Memory B cell (primary cell): ENCODE data around the gene COBL.

ENCODE experiments used
- ATAC-seq: fragments of 150-1000 bp; cut with Tn5 transposase; 2 replicates; pipeline ENCODE4 v1.10.0; 2021; ENCODE audit warnings: low read depth, mild to moderate bottlenecking, moderate library complexity
- DNase-seq, 2 donors: peaks; one replicate each; pipeline ENCODE4 v3.0.0; 2022; ENCODE audit warnings: low spot score in 2 of 2
- H3K27ac Mint-ChIP-seq: one replicate; pipeline ENCODE4 v1.8.0; 2022; ENCODE audit warnings: mild to moderate bottlenecking, moderate library complexity, mixed read lengths
- H3K27me3 Mint-ChIP-seq: one replicate; pipeline ENCODE4 v1.8.0; 2022; ENCODE audit warnings: mixed read lengths
- H3K36me3 Mint-ChIP-seq: one replicate; pipeline ENCODE4 v1.8.0; 2022; ENCODE audit warnings: mild to moderate bottlenecking, mixed read lengths
- H3K4me1 Mint-ChIP-seq: one replicate; pipeline ENCODE4 v1.8.0; 2022; ENCODE audit warnings: mixed read lengths
- H3K4me3 Mint-ChIP-seq: one replicate; pipeline ENCODE4 v1.8.0; 2022; ENCODE audit warnings: mild to moderate bottlenecking, moderate library complexity, mixed read lengths
- H3K9me3 Mint-ChIP-seq: one replicate; pipeline ENCODE4 v1.8.0; 2022; ENCODE audit warnings: mixed read lengths

COBL gene

DNA sequence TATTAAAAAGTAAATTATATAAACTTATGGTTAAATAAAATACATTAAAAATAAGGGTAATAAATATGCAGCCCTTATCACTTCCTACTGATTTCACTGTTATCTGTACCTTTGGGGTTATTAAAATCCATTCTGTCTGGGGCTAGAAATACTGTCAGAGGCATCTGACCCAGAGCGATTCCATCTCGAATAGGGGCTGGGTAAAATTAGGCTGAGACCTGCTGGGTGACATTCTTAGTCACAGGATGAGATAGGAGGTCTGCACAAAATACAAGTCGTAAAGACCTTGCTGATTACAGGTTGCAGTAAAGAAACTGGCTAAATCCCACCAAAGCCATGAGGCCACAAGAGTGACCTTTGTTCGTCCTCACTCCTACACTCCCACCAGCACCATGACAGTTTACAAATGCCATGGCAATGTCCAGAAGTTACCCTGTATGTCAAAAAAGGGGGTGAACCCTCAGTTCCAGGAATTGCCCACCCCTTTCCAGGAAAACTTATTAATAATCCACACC lies 77.6 kb downstream of the COBL start:
- H3K4me1 Mint-ChIP-seq, result no peaks in the 10 kb centered on the region
- no peak for ATAC-seq
- DNase-seq, result no peak
- H3K9me3 Mint-ChIP-seq, result no peaks in the 10 kb centered on the region
- no peak overlapping the region for H3K27ac Mint-ChIP-seq
- no peak overlapping the region for H3K4me3 Mint-ChIP-seq
- no peaks in the 10 kb centered on the region for H3K27me3 Mint-ChIP-seq
- H3K36me3 Mint-ChIP-seq, result no peaks in the 10 kb centered on the region

DNA sequence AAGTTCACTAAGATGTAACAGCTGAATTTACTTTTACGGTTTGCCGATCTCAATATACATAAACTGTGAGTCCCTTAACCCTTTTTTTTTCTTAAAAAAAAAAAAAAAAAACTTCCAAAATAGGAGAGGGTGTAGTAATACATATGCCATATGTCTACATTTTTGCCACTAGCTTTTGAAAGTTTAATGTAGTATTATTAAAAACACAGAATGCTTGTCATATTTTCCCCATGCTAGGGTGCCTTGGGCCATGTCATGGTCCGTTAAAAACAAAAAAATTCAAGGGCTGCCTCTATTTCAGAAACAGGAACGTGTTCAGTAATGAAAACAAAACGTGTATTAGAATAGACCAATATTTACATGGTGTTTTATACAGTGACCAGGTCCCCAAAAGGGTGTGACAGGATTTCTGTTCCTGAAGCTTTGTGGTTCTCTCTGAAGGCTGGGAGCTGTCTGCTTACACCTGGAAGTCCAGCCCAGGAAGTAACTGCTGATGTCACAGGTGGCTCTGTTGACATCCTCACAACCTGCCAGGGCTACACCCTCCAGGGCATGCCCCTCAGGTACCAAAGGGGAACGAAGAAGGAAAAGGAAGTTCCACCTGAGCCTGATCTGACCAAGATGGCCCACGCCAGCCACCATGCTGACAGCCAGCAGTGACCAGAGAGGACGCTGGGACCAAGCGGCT lies 79.0 kb downstream of the COBL start:
- H3K4me1 Mint-ChIP-seq, result no peaks in the 10 kb centered on the region
- no peak overlapping the region for H3K4me3 Mint-ChIP-seq
- ATAC-seq (no peak), DNase-seq (no peak)
- no peaks in the 10 kb centered on the region for H3K9me3 Mint-ChIP-seq
- H3K36me3 Mint-ChIP-seq, result no peaks in the 10 kb centered on the region
- no peaks in the 10 kb centered on the region for H3K27me3 Mint-ChIP-seq
- H3K27ac Mint-ChIP-seq, result no peak overlapping the region

DNA sequence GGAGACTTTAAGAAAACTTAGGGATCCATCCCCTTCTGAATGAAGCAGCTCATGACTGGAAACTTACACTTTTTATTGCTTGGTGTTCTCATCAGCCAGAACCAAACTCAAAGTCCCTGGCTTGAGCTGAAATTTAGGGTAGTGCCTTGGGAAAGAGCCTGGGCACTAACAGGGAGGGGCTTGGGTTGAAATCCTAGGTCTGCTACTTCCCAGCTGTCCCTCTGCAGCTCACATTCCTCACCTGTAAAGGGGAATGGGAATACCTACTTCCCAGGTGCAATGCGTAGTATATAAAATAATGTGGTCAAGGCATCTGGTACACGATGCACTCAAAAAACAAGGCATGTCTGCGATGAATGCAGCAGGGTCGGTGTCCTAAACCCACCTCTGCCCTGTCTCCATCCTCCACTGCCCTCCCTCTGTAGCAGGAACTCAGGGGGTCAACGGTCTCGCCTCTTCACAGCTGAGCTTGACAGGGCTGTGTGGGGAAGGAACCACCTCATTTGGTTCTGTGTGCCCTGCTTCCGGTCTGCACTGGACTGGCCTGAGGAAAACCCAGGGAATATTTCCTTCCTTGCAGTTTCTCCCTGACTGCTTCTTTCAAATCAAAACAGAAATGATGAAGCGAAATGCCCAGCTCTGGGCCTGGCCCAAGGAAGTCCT lies 80.0 kb downstream of the COBL start:
- H3K4me3 Mint-ChIP-seq, result no peak overlapping the region
- ATAC-seq, result no peak
- H3K36me3 Mint-ChIP-seq, result no peaks in the 10 kb centered on the region

DNA sequence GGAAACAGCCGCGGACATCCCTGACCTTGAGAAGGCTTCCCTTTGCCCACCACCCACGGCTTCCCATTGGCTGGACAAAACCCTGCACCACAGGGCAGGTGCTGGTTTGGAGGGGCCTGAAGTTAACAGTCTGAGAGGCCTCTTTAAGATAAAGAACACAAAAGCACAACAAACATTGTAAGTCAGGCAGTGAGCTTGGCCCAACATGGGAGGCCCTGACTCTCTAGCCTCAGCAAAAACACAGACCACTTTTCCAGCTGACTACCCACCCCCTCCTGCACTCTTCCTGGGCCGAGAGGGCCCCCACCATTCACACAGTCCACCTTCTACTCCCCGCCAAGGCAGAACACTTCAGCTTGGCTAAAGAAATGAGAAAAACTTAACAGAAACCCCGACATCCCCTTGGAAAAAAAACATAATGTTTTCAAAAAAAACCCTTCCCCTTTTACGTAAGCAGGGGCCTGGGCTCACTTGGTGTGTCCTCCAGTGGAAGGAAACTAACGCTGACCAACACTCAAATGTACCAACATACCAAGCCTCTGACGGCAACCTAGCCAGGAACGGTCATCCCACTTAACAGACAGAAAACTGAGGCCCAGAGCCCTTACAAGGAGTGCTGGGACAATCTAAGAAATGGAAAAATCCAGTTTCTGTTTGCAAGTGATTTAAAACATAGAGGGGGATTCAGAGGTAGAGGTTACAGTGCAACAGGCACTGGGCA lies 80.9 kb downstream of the COBL start:
- H3K27me3 Mint-ChIP-seq, result peaks cover under 1% of the 10 kb centered on the region
- no peaks in the 10 kb centered on the region for H3K9me3 Mint-ChIP-seq
- no peak for ATAC-seq
- DNase-seq, result no peak
- no peaks in the 10 kb centered on the region for H3K4me1 Mint-ChIP-seq
- no peak overlapping the region for H3K4me3 Mint-ChIP-seq
- no peak overlapping the region for H3K27ac Mint-ChIP-seq
- H3K36me3 Mint-ChIP-seq, result no peaks in the 10 kb centered on the region

More for the DNA sequence above, 80.0 kb downstream of the COBL start:
- Mint-ChIP-seq H3K27ac (no peak overlapping the region), H3K27me3 (no peaks in the 10 kb centered on the region), H3K4me1 (no peaks in the 10 kb centered on the region), H3K9me3 (no peaks in the 10 kb centered on the region)
- no peak for DNase-seq

DNA sequence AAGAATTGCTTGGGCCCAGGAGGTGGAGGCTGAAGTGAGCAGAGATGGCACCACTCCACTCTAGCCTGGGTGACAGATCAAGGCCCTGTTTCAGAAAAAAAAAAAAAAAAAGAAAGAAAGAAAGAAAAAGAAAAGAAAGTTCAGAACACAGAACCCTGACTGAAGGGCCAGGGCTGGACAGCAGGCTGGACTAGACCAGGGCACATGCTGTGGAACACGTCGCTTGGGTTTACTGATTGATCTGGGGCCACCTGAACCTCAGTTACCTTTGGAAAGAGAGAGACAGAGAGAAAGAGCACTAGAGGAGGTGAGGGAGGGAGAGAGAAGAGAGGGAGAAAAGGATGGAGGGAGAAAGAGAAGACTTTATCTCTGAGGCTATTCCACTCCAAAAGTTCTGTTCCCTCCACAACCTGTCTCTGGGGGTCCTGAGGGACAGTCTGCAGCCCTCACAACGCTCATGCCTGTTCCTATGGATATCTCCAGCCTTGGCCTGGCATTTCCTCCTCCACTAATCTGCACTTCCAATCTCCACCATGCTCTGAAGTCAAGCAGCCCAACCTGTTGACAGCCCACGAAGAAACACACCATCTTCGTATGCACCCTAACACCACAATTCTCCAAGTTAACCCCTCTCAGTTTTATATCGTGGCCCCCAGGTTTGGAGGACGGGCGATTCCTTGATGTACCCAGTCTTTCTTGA lies 81.8 kb downstream of the COBL start:
- Mint-ChIP-seq H3K27me3 (peaks cover 6% of the 10 kb centered on the region), H3K4me1 (no peaks in the 10 kb centered on the region), H3K36me3 (no peaks in the 10 kb centered on the region), H3K9me3 (no peaks in the 10 kb centered on the region), H3K27ac (no peak overlapping the region), H3K4me3 (no peak overlapping the region)
- ATAC-seq, result no peak
- no peak for DNase-seq

DNA sequence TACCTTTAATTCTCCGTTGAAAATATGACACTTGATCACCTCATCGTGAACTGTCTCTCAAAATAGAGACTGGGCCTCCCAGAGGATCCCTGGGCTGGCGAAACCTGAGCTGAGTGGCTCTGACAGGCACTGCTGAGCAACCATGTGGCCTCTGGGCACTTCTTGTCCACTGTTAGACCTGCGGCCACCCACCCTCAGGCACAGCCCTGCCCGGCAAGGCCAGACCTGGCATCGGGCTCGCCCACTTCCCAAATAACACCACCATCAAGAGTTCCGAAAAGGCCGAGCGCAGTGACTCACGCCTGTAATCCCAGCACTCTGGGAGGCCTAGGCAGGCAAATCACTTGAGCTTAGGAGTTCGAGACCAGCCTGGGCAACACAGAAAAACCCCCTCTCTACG lies 82.5 kb downstream of the COBL start:
- H3K27me3 Mint-ChIP-seq, result peaks cover 6% of the 10 kb centered on the region
- H3K4me1 Mint-ChIP-seq, result no peaks in the 10 kb centered on the region
- ATAC-seq (no peak), DNase-seq (no peak)
- H3K27ac Mint-ChIP-seq, result no peak overlapping the region
- no peaks in the 10 kb centered on the region for H3K9me3 Mint-ChIP-seq
- H3K4me3 Mint-ChIP-seq, result no peak overlapping the region
- no peaks in the 10 kb centered on the region for H3K36me3 Mint-ChIP-seq

DNA sequence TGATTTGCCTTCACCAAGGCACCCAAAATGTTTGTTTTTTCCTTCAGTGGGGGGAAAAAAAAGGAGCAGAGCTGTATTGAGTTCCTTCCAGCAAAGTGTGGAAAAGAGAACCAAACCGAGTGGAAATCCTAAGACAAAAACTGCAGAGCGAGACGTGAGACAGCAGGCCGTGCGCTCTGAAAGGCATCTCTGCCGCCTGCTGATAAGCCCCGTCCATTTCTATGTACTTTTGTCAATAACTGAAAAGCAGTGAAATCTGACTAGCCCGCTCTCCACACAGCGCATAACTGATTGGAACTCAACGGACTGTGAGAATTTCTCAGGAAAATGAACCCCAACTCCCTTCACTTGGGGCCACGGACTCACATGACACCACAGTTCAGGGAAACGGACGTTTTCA lies 83.2 kb downstream of the COBL start:
- no peaks in the 10 kb centered on the region for H3K4me1 Mint-ChIP-seq
- DNase-seq (no peak), ATAC-seq (no peak)
- H3K27ac Mint-ChIP-seq, result no peak overlapping the region
- peaks cover 6% of the 10 kb centered on the region for H3K27me3 Mint-ChIP-seq
- H3K36me3 Mint-ChIP-seq, result no peaks in the 10 kb centered on the region
- H3K9me3 Mint-ChIP-seq, result no peaks in the 10 kb centered on the region
- no peak overlapping the region for H3K4me3 Mint-ChIP-seq

DNA sequence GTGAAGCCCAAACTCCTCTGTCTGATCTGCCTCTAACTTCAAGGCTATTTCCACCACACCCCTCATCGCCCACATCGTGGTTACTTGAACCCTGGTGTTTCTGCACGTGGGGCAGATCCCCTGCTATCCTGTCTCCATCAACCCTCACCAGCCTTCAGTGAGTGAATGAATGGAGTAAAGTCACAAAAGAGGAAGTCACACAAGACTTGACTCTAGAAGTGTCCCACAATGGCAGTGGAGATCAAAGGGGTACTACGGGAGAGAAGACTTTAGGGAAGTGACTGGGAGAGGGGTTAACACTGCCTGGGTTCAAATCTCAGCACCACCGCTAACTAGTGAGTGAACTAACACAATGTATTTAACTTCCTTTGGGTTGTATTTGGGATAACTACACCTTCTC lies 85.9 kb downstream of the COBL start:
- no peaks in the 10 kb centered on the region for H3K9me3 Mint-ChIP-seq
- DNase-seq (no peak), ATAC-seq (no peak)
- no peak overlapping the region for H3K4me3 Mint-ChIP-seq
- no peaks in the 10 kb centered on the region for H3K4me1 Mint-ChIP-seq
- peaks cover 6% of the 10 kb centered on the region for H3K27me3 Mint-ChIP-seq
- H3K36me3 Mint-ChIP-seq, result no peaks in the 10 kb centered on the region
- no peak overlapping the region for H3K27ac Mint-ChIP-seq

DNA sequence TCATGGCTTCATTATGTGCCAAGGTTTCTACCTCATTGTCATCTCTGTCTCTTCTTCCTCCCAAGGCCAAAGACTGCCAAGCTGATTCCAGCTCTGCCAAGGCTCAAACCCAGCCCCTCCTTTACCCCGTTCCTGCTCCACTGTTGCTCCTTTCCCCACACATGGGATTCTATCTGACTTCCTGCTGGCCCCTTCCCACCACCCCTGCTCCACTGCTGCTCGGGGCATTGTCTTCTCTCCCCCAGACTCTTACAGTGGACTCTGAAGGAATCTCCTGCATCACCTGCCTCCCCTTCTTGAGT lies 86.3 kb downstream of the COBL start:
- DNase-seq (no peak), ATAC-seq (no peak)
- H3K4me1 Mint-ChIP-seq, result no peaks in the 10 kb centered on the region
- no peak overlapping the region for H3K27ac Mint-ChIP-seq
- no peak overlapping the region for H3K4me3 Mint-ChIP-seq
- no peaks in the 10 kb centered on the region for H3K9me3 Mint-ChIP-seq
- peaks cover 6% of the 10 kb centered on the region for H3K27me3 Mint-ChIP-seq
- H3K36me3 Mint-ChIP-seq, result no peaks in the 10 kb centered on the region

DNA sequence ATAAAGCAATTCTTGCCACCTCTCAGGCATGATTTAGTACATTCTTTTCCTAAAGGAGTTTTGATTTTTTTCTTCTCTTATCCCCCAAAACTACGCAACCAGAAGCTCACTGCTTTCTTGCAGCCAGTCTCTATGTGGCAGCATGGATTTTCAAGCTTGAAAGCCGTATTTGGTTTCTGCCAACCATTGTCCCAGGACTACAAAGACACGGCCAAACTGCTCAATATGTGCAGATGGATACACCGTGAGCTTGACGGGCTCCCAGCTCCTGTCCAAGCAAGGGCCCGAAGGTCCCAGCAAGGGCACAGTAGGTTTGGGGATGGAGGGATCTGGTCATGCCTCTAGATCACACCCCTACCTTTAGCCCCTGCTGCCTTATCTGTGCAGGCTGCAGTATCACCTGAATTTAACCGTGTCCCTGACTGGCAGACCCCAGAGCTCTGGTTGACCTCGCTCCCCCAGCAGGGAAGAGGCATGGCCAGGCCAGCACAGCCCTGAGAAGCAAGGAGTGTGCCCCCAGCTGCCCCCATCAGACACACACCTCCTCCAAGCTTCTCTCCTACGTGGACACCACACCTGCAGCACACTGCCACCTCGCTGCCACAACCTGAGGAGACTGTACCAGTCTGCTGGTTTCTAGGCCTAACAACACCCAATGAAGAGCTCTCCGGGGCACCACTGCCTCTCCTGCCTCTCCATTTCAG lies 86.8 kb downstream of the COBL start:
- no peaks in the 10 kb centered on the region for H3K36me3 Mint-ChIP-seq
- H3K4me3 Mint-ChIP-seq, result no peak overlapping the region
- no peaks in the 10 kb centered on the region for H3K4me1 Mint-ChIP-seq
- H3K27me3 Mint-ChIP-seq, result peaks cover 6% of the 10 kb centered on the region
- no peak overlapping the region for H3K27ac Mint-ChIP-seq
- ATAC-seq (no peak), DNase-seq (no peak)
- H3K9me3 Mint-ChIP-seq, result no peaks in the 10 kb centered on the region

DNA sequence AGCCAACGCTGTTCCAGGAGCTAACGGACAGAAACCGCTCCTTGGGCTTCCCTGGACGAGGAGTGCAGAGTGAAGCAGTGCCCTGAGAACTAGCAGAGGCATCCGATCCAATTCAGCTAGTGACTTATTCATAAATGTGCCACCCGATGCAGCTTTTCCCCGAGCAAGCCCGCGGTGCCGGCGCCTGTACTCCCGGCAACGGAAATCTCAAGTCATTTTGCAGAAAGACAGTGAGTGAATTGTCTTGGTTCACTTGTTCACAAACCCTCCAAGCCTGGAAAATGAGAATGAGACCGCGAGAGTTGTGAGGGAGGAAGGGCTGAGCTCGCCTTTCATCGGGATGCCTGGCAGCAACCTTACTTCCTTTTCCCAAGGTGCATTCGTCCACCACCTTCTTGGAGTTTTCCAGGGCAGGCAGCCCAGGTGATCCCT lies 87.5 kb downstream of the COBL start:
- H3K27me3 Mint-ChIP-seq, result peaks cover 6% of the 10 kb centered on the region
- ATAC-seq, result no peak
- no peak overlapping the region for H3K4me3 Mint-ChIP-seq
- H3K27ac Mint-ChIP-seq, result no peak overlapping the region
- H3K4me1 Mint-ChIP-seq, result no peaks in the 10 kb centered on the region
- no peak for DNase-seq
- H3K9me3 Mint-ChIP-seq, result no peaks in the 10 kb centered on the region
- H3K36me3 Mint-ChIP-seq, result no peaks in the 10 kb centered on the region

DNA sequence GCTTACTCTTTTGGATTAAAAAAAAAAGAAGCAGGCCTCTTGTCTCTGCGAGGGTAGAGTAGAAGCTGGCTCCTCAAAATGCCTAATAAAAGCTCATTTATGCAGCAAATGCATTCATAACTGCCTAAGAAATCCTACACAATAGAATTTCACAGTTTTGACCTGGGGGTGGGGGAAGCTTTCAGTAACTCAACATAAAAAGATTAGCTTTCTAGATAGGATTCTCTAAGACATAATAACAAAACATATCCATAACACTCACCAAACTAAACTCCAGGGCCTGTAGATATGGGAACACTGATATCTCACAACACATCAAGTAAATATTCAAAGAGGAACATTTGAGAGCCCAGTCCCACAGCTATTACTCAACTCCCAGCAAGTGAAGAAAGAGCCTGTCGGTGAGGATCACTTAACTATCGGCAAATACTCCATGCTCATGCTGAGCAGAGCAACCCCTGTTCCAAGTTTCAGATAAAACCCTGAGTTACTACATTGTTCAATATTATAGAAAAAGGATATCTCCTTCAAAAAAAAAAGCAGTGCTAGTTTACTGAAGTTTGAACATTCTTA lies 88.1 kb downstream of the COBL start:
- Mint-ChIP-seq H3K4me1 (no peaks in the 10 kb centered on the region), H3K27ac (no peak overlapping the region), H3K4me3 (no peak overlapping the region), H3K36me3 (no peaks in the 10 kb centered on the region), H3K27me3 (peaks cover 6% of the 10 kb centered on the region), H3K9me3 (no peaks in the 10 kb centered on the region)
- DNase-seq, result no peak
- no peak for ATAC-seq

DNA sequence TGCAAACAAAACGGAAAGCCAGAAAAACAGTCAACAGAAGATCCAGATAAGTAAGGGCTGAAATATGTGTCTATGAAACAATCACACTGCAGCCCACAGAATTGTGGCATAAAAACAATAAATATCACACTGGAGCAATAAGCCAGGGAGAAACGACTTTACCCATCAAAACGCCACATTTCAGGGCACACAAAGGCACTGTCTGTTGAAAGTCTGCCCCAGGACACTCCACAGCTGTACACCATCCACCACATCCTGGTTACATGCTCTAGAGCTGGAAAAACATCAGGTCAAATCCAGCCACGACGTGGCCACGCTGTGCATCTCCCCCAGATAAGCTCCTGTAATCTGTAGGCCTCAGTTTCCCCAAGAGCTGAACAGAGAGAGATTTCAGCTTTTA lies 88.7 kb downstream of the COBL start:
- ATAC-seq, result no peak
- H3K27me3 Mint-ChIP-seq, result peaks cover 6% of the 10 kb centered on the region
- no peak overlapping the region for H3K4me3 Mint-ChIP-seq
- no peaks in the 10 kb centered on the region for H3K9me3 Mint-ChIP-seq
- H3K36me3 Mint-ChIP-seq, result no peaks in the 10 kb centered on the region
- H3K4me1 Mint-ChIP-seq, result no peaks in the 10 kb centered on the region
- H3K27ac Mint-ChIP-seq, result no peak overlapping the region
- DNase-seq, result no peak
